Ascending aorta (tissue), 2 donors: ENCODE data around the gene FBXL14. TPM values are rescaled to one million over a fixed set of nuclear protein-coding genes. Genes with fewer than 3 reads are reported as not detected.
A peak's percentile ranks its signal among the peaks of the same experiment; 100 is the strongest.

Source experiments
- DNase-seq, 2 donors: peaks; one replicate each; pipeline ENCODE4 v3.0.0-alpha.2; 2019; ENCODE audit warnings: low spot score in 2 of 2
- H3K27ac ChIP-seq, 2 donors: fragments of 200-600 bp; sonication (generic); one replicate each; pipeline ENCODE4 v1.5.1; 2016 to 2017; ENCODE audit warnings: mild to moderate bottlenecking in 1 of 2
- H3K27me3 ChIP-seq: fragments of 200-600 bp; sonication (generic); one replicate; pipeline ENCODE4 v1.5.1; 2017
- H3K36me3 ChIP-seq, 2 donors: fragments of 200-600 bp; sonication (generic); one replicate each; pipeline ENCODE4 v1.5.1; 2016
- H3K4me1 ChIP-seq, 2 donors: fragments of 200-600 bp; sonication (generic); one replicate each; pipeline ENCODE4 v1.5.1; 2016 to 2017; ENCODE audit warnings: mild to moderate bottlenecking in 1 of 2
- H3K4me3 ChIP-seq, 2 donors: fragments of 200-600 bp; sonication (generic); one replicate each; pipeline ENCODE4 v1.5.1; 2016 to 2017; ENCODE audit warnings: mild to moderate bottlenecking in 1 of 2
- H3K9me3 ChIP-seq, 2 donors: fragments of 200-600 bp; sonication (generic); one replicate each; pipeline ENCODE4 v1.5.1; 2016
- CTCF ChIP-seq, 3 experiments: fragments of 200-600 bp in 2 of 3; fragments of 450-650 bp in 1 of 3; sonication (generic) in 2 of 3; IDR thresholded peaks; one replicate each; pipeline ENCODE4 v1.5.1; 2016 to 2019; ENCODE audit warnings: antibody characterized with exemption in 3 of 3, mild to moderate bottlenecking in 1 of 3, moderate library complexity in 1 of 3
- intact Hi-C: fragments of 100-400 bp; cut with DNase I; formaldehyde crosslinking; loops from one replicate; pipeline ENCODE4 v1.15.1; 2023
- total RNA-seq: library from RNA; depleted of rRNA; stranded (reverse); fragments of >200 nt; gene quantifications from one replicate; pipeline ENCODE4 v1.1.0, GENCODE V29; 2016

FBXL14 gene
- total RNA-seq, 1 donor from 2014 or later = 14.7 TPM

- peaks cover 2 to 3% of the 10 kb centered on the region in 2 donors for H3K4me1 ChIP-seq
- H3K27me3 ChIP-seq = no peaks in the 10 kb centered on the region
- intact Hi-C loops = no loop called here
- no peak overlapping the region for H3K27ac ChIP-seq
- H3K36me3 ChIP-seq = no peaks in the 10 kb centered on the region
- no peak for TF ChIP-seq CTCF (IDR thresholded peaks at IDR 0.05)
- no peak overlapping the region for H3K4me3 ChIP-seq
- DNase-seq = no peak
- no peaks in the 10 kb centered on the region for H3K9me3 ChIP-seq
These were observed 45.2 kb upstream of the FBXL14 start for GRCh38 chr12:1639538-1639937.

- intact Hi-C loops = no loop called here
These were observed 43.8 kb upstream of the FBXL14 start for GRCh38 chr12:1638203-1638602.

GRCh38 chr12:1635301-1636095 is 41.1 kb upstream of the FBXL14 start:
- H3K4me3 ChIP-seq = no peak overlapping the region
- H3K27ac ChIP-seq = no peak overlapping the region
- no peaks in the 10 kb centered on the region for H3K9me3 ChIP-seq
- no peak for TF ChIP-seq CTCF (IDR thresholded peaks at IDR 0.05)
- intact Hi-C loops = loop anchor here (2.0 kb wide), 1 partner anchor 17 kb away; no protein-coding TSS in a partner anchor
- H3K4me1 ChIP-seq = no peaks in the 10 kb centered on the region
- H3K36me3 ChIP-seq = no peaks in the 10 kb centered on the region
- no peak for DNase-seq
- H3K27me3 ChIP-seq = no peaks in the 10 kb centered on the region

More at GRCh38 chr12:1638203-1638602, 43.8 kb upstream of the FBXL14 start:
- no peaks in the 10 kb centered on the region for H3K36me3 ChIP-seq
- no peak for DNase-seq
- no peak for TF ChIP-seq CTCF (IDR thresholded peaks at IDR 0.05)
- no peak overlapping the region for H3K27ac ChIP-seq
- no peaks in the 10 kb centered on the region for H3K9me3 ChIP-seq
- H3K27me3 ChIP-seq = no peaks in the 10 kb centered on the region
- no peak overlapping the region for H3K4me3 ChIP-seq
- no peaks in the 10 kb centered on the region for H3K4me1 ChIP-seq

GRCh38 chr12:1634590-1635191 is 40.3 kb upstream of the FBXL14 start:
- Histone ChIP-seq H3K27ac (no peak overlapping the region), H3K4me1 (no peaks in the 10 kb centered on the region), H3K4me3 (no peak overlapping the region), H3K36me3 (no peaks in the 10 kb centered on the region), H3K27me3 (no peaks in the 10 kb centered on the region), H3K9me3 (no peaks in the 10 kb centered on the region)
- peak; percentile 58 to 87 (median 77) for TF ChIP-seq CTCF (IDR thresholded peaks at IDR 0.05)
- DNase-seq = peak; percentile 33 to 83
- intact Hi-C loops = loop anchor here (2.0 kb wide), 1 partner anchor 18 kb away; no protein-coding TSS in a partner anchor

GRCh38 chr12:1634149-1634548 is 39.8 kb upstream of the FBXL14 start:
- Histone ChIP-seq H3K27ac (no peak overlapping the region), H3K27me3 (no peaks in the 10 kb centered on the region), H3K9me3 (no peaks in the 10 kb centered on the region), H3K36me3 (no peaks in the 10 kb centered on the region), H3K4me1 (no peaks in the 10 kb centered on the region), H3K4me3 (no peak overlapping the region)
- intact Hi-C loops = loop anchor here (2.0 kb wide), 1 partner anchor 19 kb away; no protein-coding TSS in a partner anchor
- no peak for DNase-seq
- TF ChIP-seq CTCF (IDR thresholded peaks at IDR 0.05) = no peak
